Measurements from ENCODE around the gene CD2.

DNA sequence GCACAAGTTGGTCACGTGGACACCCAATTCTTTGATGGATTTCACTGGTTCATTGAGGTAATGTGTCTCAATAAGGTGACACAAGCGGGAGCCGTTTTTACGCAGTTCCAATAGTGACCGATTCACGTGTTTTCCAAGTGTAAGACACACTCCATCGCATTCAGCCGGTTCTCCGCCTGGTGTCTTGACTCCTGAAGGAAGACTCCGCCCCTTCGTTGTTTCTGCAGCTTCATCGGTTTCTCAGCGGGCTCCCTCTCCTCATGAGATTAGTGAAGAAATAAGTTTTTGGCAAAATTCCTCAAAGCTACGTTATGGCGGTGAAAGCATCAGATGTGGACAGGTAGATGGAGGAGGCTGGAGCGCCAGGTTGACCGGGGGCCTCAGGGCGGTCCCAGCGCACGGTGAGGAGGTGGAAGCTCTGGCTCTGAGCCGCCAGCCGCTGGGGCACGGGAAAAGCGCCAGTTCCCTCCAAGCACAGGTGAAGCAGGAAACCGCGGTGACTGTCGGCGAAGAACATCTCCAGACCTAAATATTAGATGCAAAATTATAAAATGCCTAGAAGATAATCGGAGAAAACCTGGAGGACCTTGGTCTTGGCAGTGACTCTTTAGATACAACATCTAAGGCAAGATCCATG, 21.0 kb downstream of the CD2 start:
- TF ChIP-seq, protein P1, sequence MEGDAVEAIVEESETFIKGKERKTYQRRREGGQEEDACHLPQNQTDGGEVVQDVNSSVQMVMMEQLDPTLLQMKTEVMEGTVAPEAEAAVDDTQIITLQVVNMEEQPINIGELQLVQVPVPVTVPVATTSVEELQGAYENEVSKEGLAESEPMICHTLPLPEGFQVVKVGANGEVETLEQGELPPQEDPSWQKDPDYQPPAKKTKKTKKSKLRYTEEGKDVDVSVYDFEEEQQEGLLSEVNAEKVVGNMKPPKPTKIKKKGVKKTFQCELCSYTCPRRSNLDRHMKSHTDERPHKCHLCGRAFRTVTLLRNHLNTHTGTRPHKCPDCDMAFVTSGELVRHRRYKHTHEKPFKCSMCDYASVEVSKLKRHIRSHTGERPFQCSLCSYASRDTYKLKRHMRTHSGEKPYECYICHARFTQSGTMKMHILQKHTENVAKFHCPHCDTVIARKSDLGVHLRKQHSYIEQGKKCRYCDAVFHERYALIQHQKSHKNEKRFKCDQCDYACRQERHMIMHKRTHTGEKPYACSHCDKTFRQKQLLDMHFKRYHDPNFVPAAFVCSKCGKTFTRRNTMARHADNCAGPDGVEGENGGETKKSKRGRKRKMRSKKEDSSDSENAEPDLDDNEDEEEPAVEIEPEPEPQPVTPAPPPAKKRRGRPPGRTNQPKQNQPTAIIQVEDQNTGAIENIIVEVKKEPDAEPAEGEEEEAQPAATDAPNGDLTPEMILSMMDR (IDR thresholded peaks at IDR 0.05): no peak
- no peak for TF ChIP-seq POLR2A (IDR thresholded peaks at IDR 0.05)

All from tibial nerve (tissue), 3 donors.